ENCODE measurements around the gene ASB6. TPM values are rescaled to one million over a fixed set of nuclear protein-coding genes. Genes with fewer than 3 reads are reported as not detected.

Gene ASB6
- 1.7 TPM for total RNA-seq (ENCODE audit: insufficient read depth, low replicate concordance)

DNA sequence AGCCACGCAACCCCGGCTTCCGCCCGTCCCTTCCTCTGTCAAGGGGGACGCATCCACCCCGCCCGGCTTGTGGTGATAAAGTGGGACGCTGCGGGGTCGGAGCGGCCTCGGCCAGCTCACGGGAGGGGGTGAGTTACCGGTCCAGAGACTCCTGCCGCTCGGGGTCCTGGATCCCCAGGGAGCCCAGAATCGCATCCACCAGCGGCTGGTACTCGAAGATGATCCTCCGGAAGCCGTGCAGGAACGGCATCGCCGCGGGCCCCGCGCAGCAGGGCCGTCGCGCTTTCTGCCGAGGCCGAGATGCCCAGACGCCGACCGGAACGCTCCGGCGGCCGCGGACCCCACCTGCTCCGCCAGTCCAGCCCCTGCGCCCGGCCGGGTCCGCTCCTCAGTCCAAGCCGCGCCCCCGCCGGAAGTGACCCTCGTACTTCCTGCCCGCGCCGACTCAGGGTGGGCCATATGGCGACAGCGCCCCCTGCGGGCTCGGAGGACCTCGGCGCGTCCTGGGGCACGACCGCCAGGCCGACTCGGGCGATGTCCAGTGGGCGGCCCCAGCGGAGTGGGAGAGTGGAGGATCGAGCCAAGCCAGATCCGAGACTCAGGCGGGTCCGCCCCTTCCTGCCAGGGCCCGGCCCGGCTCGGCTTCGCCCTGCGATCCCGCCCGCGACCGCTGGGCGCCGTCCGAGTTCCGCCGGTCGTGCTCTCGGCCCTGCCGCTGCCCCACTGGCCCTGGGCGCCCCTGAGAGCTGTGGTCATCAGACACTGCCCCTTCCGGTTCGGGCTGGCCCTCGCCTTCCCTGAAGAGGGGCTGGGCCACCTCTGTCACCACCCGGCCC is at the start of gene ASB6:
Gene ASB6, minus strand, starts transcription at position 402 of the 836 bp plus-strand sequence. Its CDS starts 152 bp downstream, at position 250.
- peak; percentile 98 for DNase-seq (ENCODE audit: low spot score)

GRCh38 chr9:129688285-129689043 is 46.5 kb upstream of the ASB6 start:
- DNase-seq (ENCODE audit: low spot score): no peak

DNA sequence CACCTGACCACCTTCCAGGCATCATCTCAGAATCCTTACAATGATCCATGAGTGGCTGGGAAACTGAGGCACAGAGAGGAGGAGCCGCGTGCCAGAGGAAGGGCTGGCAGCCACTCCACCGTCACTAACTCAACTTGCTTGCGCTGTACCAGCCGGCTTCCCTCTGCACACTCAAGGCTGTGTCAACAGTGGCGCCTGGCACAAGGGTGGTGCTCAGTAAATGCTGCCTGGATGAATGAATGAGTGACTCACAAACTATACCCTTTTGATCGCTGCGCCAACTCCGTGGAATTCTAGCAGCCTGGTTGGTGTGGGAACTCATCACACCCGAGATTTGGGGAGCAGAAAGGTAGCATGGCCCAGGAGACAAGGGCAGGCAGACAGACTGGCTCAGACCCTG is 45.4 kb upstream of the ASB6 start:
- no peak for DNase-seq (ENCODE audit: low spot score)

GRCh38 chr9:129686736-129687135 is 44.8 kb upstream of the ASB6 start:
- no peak for DNase-seq (ENCODE audit: low spot score)

DNA sequence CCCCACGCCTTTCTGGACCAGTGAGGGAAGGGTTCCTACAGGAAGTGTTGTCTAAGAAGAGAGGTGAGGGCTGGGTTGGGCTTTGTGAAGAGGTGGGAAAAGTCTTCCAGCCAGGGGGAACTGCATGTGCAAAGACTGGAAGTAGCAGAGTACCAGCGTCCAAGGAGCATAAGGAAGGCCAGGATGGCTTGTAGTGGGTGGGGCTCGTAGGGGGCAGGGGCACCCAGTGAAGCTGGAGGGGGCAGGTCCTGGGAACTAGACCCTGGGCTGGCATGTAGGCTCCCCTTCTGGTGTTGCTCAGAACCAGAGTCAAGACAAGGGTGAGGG is 43.9 kb upstream of the ASB6 start:
- no peak for DNase-seq (ENCODE audit: low spot score)

DNA sequence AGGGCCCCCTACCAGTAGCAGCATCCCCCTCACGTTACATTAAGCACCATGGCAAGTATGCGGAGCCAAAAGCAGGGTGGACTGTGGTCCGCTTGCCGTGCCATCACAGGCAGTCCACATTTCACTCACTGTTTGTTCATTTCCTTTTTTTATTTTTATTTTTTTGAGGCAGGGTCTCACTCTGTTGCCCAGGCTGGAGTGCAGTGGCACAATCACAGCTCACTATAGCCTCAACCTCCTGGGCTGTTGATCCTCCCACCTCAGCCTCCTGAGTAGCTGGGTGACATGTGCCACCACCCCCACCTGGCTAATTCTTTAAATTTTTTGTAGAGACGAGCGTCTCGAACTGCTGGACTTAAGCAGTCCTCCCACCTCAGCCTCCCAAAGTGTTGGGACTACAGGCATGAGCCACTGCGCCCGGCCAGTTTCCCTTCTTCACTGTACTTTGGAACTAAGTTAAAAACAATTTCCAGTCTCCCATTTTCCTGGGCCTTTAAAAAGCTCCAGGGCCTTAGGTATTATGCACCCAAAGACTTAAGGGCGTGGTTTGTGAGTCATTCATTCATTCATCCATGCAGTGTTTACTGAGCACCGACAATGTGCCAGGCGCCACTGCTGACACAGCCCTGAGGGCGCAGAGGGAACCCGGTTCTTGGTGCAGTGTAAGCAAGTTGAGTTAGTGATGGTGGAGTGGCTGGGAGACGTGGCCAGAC is 43.4 kb upstream of the ASB6 start:
- DNase-seq (ENCODE audit: low spot score): no peak

DNA sequence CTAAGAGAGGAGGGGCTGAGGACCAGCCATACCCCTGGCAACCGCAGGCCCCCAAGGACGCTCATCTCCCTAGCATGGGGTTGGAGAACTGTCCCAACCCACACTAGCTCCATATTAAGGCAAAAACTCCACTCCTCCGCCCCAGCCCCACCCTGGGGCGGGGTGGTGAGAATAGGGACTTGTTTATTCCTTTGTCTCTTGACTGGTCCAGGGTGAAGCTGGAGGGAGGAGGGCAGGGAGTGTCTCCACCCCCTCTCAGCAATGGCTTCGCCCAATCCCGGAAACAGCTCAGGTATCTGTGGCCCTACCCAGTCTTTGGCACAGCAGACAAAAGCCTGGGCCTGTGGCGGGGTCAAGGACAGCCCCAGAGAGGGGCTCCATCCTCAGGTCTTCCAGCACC is 40.4 kb upstream of the ASB6 start:
- no peak for DNase-seq (ENCODE audit: low spot score)

DNA sequence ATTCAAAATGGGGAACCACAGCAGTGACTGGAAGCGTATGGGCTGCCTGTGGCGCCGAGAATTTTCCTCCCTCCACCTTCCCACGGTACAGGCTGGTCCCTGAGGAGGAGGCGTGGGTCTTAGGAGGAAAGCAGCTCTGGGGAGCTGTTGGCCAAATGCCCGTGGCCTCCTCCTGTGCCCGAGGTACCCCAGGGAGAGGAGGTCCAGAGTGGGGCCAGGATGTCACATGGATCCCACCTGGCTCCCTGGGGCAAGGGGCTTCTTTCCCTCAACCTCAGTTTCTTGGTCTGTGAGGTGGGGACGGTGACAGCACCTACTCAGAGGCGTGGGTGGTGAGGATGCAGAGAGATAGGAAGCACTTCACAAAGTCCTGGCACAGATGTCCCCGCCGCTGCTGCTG is 40.0 kb upstream of the ASB6 start:
- no peak for DNase-seq (ENCODE audit: low spot score)

DNA sequence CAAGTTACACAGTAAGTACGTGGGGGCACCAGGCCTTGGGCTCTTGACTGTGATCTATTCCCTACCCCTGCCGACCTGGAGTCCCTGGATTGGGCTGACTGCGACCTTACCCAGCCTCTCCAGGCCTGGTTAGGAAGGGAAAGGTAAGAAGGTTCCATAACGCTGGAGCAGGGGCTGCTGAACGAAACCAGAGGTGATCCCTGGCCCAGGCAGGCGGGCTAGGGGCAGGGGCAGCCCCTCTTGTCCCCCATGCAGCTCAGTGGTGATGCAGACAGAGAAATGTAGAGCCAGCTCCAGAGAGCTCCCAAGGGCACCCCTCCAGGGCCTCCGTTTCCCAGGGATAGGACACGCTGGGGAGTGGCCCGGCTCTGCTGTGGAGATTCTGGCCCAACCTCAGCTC is 37.6 kb upstream of the ASB6 start:
- no peak for DNase-seq (ENCODE audit: low spot score)

- no peak for DNase-seq (ENCODE audit: low spot score)
Measured at GRCh38 chr9:129678844-129679243, 36.9 kb upstream of the ASB6 start.

DNA sequence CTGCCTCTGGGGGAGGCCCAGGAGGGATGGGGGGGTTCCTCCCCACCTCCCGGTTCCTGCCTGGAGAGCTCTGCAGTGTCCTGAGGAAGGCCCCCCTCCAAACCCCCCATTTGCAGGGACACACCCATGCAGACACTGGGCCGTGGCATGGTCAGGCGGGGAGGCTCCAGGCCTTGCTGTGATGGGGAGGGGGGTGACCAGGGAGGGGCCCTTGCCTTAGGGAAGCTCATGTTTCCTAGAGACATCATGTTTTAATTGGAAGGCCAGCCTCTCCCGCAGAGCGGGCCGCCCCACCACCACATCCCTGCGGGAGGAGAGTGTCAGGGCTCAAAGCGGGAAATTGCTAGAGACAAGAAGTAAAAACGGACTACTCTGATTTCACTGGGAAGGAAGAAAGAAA is 35.5 kb upstream of the ASB6 start:
- DNase-seq (ENCODE audit: low spot score): peak; percentile 78

GRCh38 chr9:129676975-129677374 is 35.0 kb upstream of the ASB6 start:
- DNase-seq (ENCODE audit: low spot score): peak; percentile 83

GRCh38 chr9:129676287-129676686 is 34.3 kb upstream of the ASB6 start:
- DNase-seq (ENCODE audit: low spot score): no peak

- peak; percentile 33 for DNase-seq (ENCODE audit: low spot score)
Measured at GRCh38 chr9:129675620-129676019, 33.7 kb upstream of the ASB6 start.

GRCh38 chr9:129674229-129674628 is 32.3 kb upstream of the ASB6 start:
- DNase-seq (ENCODE audit: low spot score): no peak

GRCh38 chr9:129673602-129674001 is 31.7 kb upstream of the ASB6 start:
- no peak for DNase-seq (ENCODE audit: low spot score)

DNA sequence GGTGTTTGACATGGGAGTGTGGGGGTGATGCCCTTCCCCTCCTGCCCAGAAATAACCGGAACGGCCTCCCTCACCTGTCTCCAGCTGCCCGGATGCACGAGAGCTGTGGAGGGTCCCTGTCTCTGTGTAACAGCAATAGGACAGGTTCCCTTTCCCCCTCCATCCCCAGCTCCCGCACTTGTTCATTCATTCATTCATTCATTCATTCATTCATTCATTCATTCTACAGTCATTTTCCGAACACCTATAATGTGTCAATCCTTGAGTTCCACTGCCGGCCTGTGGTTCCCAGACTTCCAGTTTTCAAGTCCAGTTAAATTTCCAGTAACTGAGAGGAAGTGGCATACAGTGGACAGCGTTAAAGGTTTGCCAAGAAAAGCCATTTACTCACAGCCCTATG is 30.8 kb upstream of the ASB6 start:
- no peak for DNase-seq (ENCODE audit: low spot score)

- DNase-seq (ENCODE audit: low spot score): no peak
Measured at GRCh38 chr9:129671519-129671918, 29.6 kb upstream of the ASB6 start.

GRCh38 chr9:129671065-129671464 is 29.1 kb upstream of the ASB6 start:
- no peak for DNase-seq (ENCODE audit: low spot score)

DNA sequence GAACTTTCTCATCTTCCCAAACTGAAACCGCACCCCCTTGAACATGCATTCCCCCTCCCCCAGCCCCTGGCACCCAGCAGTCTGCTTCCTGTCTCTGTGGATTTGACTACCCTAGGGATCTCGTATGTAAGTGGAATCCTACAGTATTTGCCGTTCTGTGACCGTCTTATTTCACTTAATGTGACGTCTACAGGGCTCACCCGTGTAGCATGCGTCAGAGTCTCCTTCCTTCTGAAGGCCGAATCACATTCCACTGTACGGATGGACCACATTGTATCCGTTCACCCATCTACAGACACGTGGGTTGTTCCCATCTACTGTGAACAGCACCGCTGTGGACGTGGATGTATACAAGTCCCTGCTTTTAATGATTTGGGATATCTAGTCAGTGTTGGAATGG is 28.0 kb upstream of the ASB6 start:
- DNase-seq (ENCODE audit: low spot score): no peak

DNA sequence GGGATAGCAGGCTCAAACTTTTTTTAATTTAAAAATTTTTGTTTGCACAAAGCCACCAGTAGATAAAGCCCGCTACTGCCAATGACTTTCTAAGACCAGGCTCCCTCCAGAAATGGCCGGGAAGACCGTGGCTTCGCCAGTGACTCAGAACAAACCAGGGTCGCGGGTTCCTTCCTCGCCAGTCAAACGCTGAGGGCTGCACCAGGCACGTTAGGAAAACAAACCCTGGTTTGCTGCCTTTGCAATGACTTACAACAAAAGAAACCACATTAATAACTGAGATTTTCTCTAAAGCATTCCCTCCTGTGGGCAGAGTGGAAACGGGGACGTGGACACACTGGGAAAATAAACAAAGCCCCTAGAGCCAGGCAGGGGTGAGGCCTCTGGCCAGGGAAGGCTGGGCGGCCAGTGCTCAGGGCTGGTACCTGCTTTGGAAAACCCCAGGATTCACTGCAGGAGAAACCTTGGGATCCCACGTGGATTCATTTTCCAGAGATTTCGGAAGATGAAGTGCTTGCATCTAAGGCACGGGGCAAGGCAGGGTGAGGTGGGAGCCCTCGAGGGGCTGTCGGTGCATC is 27.3 kb upstream of the ASB6 start:
- DNase-seq (ENCODE audit: low spot score): no peak

DNA sequence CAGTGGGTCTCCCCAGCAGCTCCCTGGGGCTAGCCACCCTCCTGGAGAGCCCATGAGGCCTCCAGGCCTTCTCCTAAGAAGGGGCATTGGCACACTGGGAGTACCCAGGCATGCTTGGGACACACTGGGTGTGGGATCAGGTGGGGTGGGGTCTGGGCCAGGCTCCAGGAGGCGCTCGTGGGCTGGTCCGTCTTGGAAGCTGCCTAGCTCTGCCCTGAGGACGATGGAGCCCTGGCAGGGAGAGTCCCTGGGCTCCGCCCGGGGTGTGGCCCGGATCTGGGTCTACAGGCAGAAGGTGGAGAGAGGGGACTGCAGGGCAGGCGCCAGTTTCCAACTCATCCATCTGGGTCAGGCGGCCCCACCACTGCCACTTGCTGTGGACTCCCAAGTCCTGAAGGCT is 25.9 kb upstream of the ASB6 start:
- DNase-seq (ENCODE audit: low spot score): no peak
